ENCODE results near the gene CAMK1D. TPM values are rescaled to one million over a fixed set of nuclear protein-coding genes. Genes with fewer than 3 reads are reported as not detected.

CAMK1D gene
- total and polyA plus RNA-seq, 2 experiments from 2014 or later: 3.5 to 6.0 TPM

DNA sequence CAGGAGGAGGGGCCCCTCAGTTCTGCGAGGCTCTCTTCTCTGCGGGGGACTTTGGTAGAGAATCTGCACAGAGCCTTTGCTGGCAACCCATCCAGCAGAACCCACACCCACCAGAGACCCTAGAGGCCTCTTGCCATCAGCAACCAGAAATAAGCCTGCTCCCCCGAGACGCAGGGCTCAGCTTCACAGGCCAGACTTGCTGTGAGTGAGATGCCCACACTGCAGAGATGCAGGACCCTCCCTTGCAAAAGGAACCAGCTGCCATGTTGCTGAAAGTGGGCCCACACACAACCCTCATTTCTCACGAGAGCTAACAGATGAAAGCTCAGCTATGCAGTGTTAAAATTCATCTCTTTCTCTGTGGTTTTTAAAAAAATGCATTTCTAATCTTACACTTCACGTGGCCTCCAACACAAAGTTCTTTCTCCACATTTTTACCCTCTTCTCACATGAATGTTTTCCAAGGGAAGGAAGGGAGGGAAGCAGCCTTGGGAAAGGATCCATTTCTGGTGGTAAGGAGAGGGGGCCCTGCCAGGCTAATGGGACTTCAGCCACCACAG, 480.6 kb downstream of the CAMK1D start:
- H3K9me3 ChIP-seq (ENCODE audit: low read depth): no peaks in the 10 kb centered on the region
- H3K4me2 ChIP-seq: no peak overlapping the region
- H3K27ac ChIP-seq: no peak overlapping the region
- no peaks in the 10 kb centered on the region for H3K27me3 ChIP-seq
- H3K79me2 ChIP-seq: no peaks in the 10 kb centered on the region
- WGBS (ENCODE audit: low lambda C conversion rate, missing lambda C conversion rate): 89% methylated on average over 6 of the region's 6 CpGs
- no peak overlapping the region for H3K4me3 ChIP-seq
- H3K36me3 ChIP-seq (replicated peaks; ENCODE audit: insufficient read depth, low read depth): no peaks in the 10 kb centered on the region
- H3K4me1 ChIP-seq (ENCODE audit: insufficient read depth): no peaks in the 10 kb centered on the region
- TF ChIP-seq, protein P1, sequence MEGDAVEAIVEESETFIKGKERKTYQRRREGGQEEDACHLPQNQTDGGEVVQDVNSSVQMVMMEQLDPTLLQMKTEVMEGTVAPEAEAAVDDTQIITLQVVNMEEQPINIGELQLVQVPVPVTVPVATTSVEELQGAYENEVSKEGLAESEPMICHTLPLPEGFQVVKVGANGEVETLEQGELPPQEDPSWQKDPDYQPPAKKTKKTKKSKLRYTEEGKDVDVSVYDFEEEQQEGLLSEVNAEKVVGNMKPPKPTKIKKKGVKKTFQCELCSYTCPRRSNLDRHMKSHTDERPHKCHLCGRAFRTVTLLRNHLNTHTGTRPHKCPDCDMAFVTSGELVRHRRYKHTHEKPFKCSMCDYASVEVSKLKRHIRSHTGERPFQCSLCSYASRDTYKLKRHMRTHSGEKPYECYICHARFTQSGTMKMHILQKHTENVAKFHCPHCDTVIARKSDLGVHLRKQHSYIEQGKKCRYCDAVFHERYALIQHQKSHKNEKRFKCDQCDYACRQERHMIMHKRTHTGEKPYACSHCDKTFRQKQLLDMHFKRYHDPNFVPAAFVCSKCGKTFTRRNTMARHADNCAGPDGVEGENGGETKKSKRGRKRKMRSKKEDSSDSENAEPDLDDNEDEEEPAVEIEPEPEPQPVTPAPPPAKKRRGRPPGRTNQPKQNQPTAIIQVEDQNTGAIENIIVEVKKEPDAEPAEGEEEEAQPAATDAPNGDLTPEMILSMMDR (IDR thresholded peaks at IDR 0.05; ENCODE audit: poor library complexity): no peak
- TF ChIP-seq EZH2 (IDR thresholded peaks at IDR 0.05; ENCODE audit: borderline replicate concordance): no peak
- TF ChIP-seq EZH2phosphoT487 (IDR thresholded peaks at IDR 0.05; ENCODE audit: low read depth, severe bottlenecking, unreplicated experiment): no peak
- no peaks in the 10 kb centered on the region for H4K20me1 ChIP-seq (ENCODE audit: insufficient read depth, poor library complexity, severe bottlenecking)
- no peaks in the 10 kb centered on the region for H3K9me2 ChIP-seq (replicated peaks; ENCODE audit: insufficient read depth)
- DNase-seq (ENCODE audit: low spot score): no peak
- H2AFZ ChIP-seq: no peak overlapping the region

GRCh38 chr10:12832096-12832495, 482.7 kb downstream of the CAMK1D start:
- DNase-seq (ENCODE audit: low spot score): no peak
- Histone ChIP-seq H3K4me2 (no peak overlapping the region), H3K4me1 (ENCODE audit: insufficient read depth) (no peaks in the 10 kb centered on the region), H3K9me3 (ENCODE audit: low read depth) (no peaks in the 10 kb centered on the region), H2AFZ (no peak overlapping the region), H3K9me2 (replicated peaks; ENCODE audit: insufficient read depth) (no peaks in the 10 kb centered on the region), H3K27ac (no peak overlapping the region), H3K27me3 (no peaks in the 10 kb centered on the region), H4K20me1 (ENCODE audit: insufficient read depth, poor library complexity, severe bottlenecking) (no peaks in the 10 kb centered on the region), H3K79me2 (no peaks in the 10 kb centered on the region), H3K36me3 (replicated peaks; ENCODE audit: insufficient read depth, low read depth) (no peaks in the 10 kb centered on the region), H3K4me3 (no peak overlapping the region)
- TF ChIP-seq EZH2phosphoT487 (IDR thresholded peaks at IDR 0.05; ENCODE audit: low read depth, severe bottlenecking, unreplicated experiment) (no peak), EZH2 (IDR thresholded peaks at IDR 0.05; ENCODE audit: borderline replicate concordance) (no peak)
- TF ChIP-seq, protein P1 (IDR thresholded peaks at IDR 0.05; ENCODE audit: poor library complexity): no peak
- WGBS (ENCODE audit: low lambda C conversion rate, missing lambda C conversion rate): 94% methylated on average over 10 of the region's 10 CpGs

- Histone ChIP-seq H3K4me3 (no peak overlapping the region), H2AFZ (no peak overlapping the region), H3K9me3 (ENCODE audit: low read depth) (no peaks in the 10 kb centered on the region), H3K4me1 (ENCODE audit: insufficient read depth) (no peaks in the 10 kb centered on the region), H3K79me2 (no peaks in the 10 kb centered on the region), H3K27me3 (no peaks in the 10 kb centered on the region), H3K9me2 (replicated peaks; ENCODE audit: insufficient read depth) (no peaks in the 10 kb centered on the region), H3K27ac (no peak overlapping the region), H3K36me3 (replicated peaks; ENCODE audit: insufficient read depth, low read depth) (no peaks in the 10 kb centered on the region), H4K20me1 (ENCODE audit: insufficient read depth, poor library complexity, severe bottlenecking) (no peaks in the 10 kb centered on the region), H3K4me2 (no peak overlapping the region)
- no peak for TF ChIP-seq EZH2 (IDR thresholded peaks at IDR 0.05; ENCODE audit: borderline replicate concordance)
- no peak for TF ChIP-seq EZH2phosphoT487 (IDR thresholded peaks at IDR 0.05; ENCODE audit: low read depth, severe bottlenecking, unreplicated experiment)
- TF ChIP-seq, protein P1 (IDR thresholded peaks at IDR 0.05; ENCODE audit: poor library complexity): no peak
- 78% methylated on average over 11 of the region's 11 CpGs for WGBS (ENCODE audit: low lambda C conversion rate, missing lambda C conversion rate)
- no peak for DNase-seq (ENCODE audit: low spot score)
These were observed 484.1 kb downstream of the CAMK1D start for GRCh38 chr10:12833451-12833850.

Measured in hepatocyte (in vitro differentiated cells).